ENCODE measurements around the gene KDM2B.

The KDM2B gene

GRCh38 chr12:121577443-121578180, 3.2 kb downstream of the KDM2B start:
- Histone ChIP-seq H2AK5ac (ENCODE audit: low read depth, low read length) (peak overlapping the region; percentile 99), H2BK15ac (ENCODE audit: low read length) (peak overlapping the region; percentile 82), H3K4me1 (ENCODE audit: control insufficient read depth in 2 of 2, insufficient read depth in 1 of 2, low read depth in 1 of 2, low read length in 2 of 2) (peaks cover 22 to 30% of the 10 kb centered on the region in 2 donors), H3K18ac (ENCODE audit: low read length) (peak overlapping the region; percentile 92), H3K9ac (ENCODE audit: low read depth, low read length, poor library complexity) (peak overlapping the region; percentile 95), H3K79me1 (ENCODE audit: low read depth, low read length) (peaks cover 6% of the 10 kb centered on the region), H2AFZ (ENCODE audit: low read length) (peak overlapping the region; percentile 50), H4K8ac (ENCODE audit: low read depth, low read length) (peak overlapping the region; percentile 19), H2BK12ac (ENCODE audit: low read length) (no peak overlapping the region), H3K4me2 (ENCODE audit: insufficient read depth, low read length, poor library complexity, severe bottlenecking) (peak overlapping the region; percentile 88), H2BK120ac (ENCODE audit: low read depth, low read length) (peak overlapping the region; percentile 3), H3K9me3 (replicated peaks in 1 of 2; ENCODE audit: control insufficient read depth in 2 of 2, insufficient read depth in 1 of 2, low read depth in 1 of 2, low read length in 2 of 2) (no peaks in the 10 kb centered on the region), H3K23ac (ENCODE audit: low read depth, low read length, poor library complexity) (peak overlapping the region; percentile 85), H3K4ac (ENCODE audit: low read length) (no peak overlapping the region), H3K27me3 (ENCODE audit: control insufficient read depth in 3 of 3, insufficient read depth in 3 of 3, low read depth in 1 of 3, low read length in 3 of 3) (no peaks in the 10 kb centered on the region), H3K4me3 (ENCODE audit: low read length in 2 of 2) (peak overlapping the region; percentile 71 to 88), H3K14ac (ENCODE audit: low read length) (no peak overlapping the region), H2BK5ac (ENCODE audit: low read length) (peak overlapping the region; percentile 89), H3K36me3 (replicated peaks in 1 of 2; ENCODE audit: control insufficient read depth in 2 of 2, insufficient read depth in 2 of 2, low read length in 2 of 2) (peaks cover 15 to 29% of the 10 kb centered on the region in 2 donors), H3K27ac (replicated peaks; ENCODE audit: low read length) (peak overlapping the region; percentile 99), H4K91ac (ENCODE audit: low read depth, low read length, poor library complexity) (peak overlapping the region; percentile 90)
- peak; percentile 47 for DNase-seq (ENCODE audit: low spot score)
- WGBS, 2 donors (ENCODE audit: extremely low coverage in 2 of 2, insufficient read length in 2 of 2, insufficient replicate concordance in 1 of 2) = no CpG with 5 or more reads among the region's 10 CpGs

- H4K8ac ChIP-seq (ENCODE audit: low read depth, low read length) = no peak overlapping the region
- H2BK15ac ChIP-seq (ENCODE audit: low read length) = no peak overlapping the region
- H3K79me1 ChIP-seq (ENCODE audit: low read depth, low read length) = peaks cover 6% of the 10 kb centered on the region
- peak overlapping the region; percentile 89 for H2BK5ac ChIP-seq (ENCODE audit: low read length)
- H2AK5ac ChIP-seq (ENCODE audit: low read depth, low read length) = no peak overlapping the region
- no peak overlapping the region for H3K4ac ChIP-seq (ENCODE audit: low read length)
- peak overlapping the region in 1 of 2 donors; percentile 71 for H3K4me3 ChIP-seq (ENCODE audit: low read length in 2 of 2)
- no peak overlapping the region for H3K23ac ChIP-seq (ENCODE audit: low read depth, low read length, poor library complexity)
- peak; percentile 87 for DNase-seq (ENCODE audit: low spot score)
- H2BK12ac ChIP-seq (ENCODE audit: low read length) = no peak overlapping the region
- no peak overlapping the region for H3K9ac ChIP-seq (ENCODE audit: low read depth, low read length, poor library complexity)
- no peaks in the 10 kb centered on the region for H3K27me3 ChIP-seq (ENCODE audit: control insufficient read depth in 3 of 3, insufficient read depth in 3 of 3, low read depth in 1 of 3, low read length in 3 of 3)
- no peak overlapping the region for H3K14ac ChIP-seq (ENCODE audit: low read length)
- no CpG with 5 or more reads among the region's 4 CpGs for WGBS, 2 donors (ENCODE audit: extremely low coverage in 2 of 2, insufficient read length in 2 of 2, insufficient replicate concordance in 1 of 2)
- no peak overlapping the region for H3K18ac ChIP-seq (ENCODE audit: low read length)
- H3K4me2 ChIP-seq (ENCODE audit: insufficient read depth, low read length, poor library complexity, severe bottlenecking) = peak overlapping the region; percentile 88
- H3K36me3 ChIP-seq (replicated peaks in 1 of 2; ENCODE audit: control insufficient read depth in 2 of 2, insufficient read depth in 2 of 2, low read length in 2 of 2) = peaks cover 18 to 36% of the 10 kb centered on the region in 2 donors
- no peak overlapping the region for H2BK120ac ChIP-seq (ENCODE audit: low read depth, low read length)
- peak overlapping the region; percentile 15 for H2AFZ ChIP-seq (ENCODE audit: low read length)
- H3K27ac ChIP-seq (replicated peaks; ENCODE audit: low read length) = peak overlapping the region; percentile 99
- no peak overlapping the region for H4K91ac ChIP-seq (ENCODE audit: low read depth, low read length, poor library complexity)
- H3K4me1 ChIP-seq (ENCODE audit: control insufficient read depth in 2 of 2, insufficient read depth in 1 of 2, low read depth in 1 of 2, low read length in 2 of 2) = peaks cover 22 to 28% of the 10 kb centered on the region in 2 donors
- no peaks in the 10 kb centered on the region for H3K9me3 ChIP-seq (replicated peaks in 1 of 2; ENCODE audit: control insufficient read depth in 2 of 2, insufficient read depth in 1 of 2, low read depth in 1 of 2, low read length in 2 of 2)
Observed at GRCh38 chr12:121576851-121577391, 3.9 kb downstream of the KDM2B start.

- Histone ChIP-seq H3K4ac (ENCODE audit: low read length) (no peak overlapping the region), H3K14ac (ENCODE audit: low read length) (no peak overlapping the region), H2BK15ac (ENCODE audit: low read length) (no peak overlapping the region), H3K9ac (ENCODE audit: low read depth, low read length, poor library complexity) (no peak overlapping the region), H3K23ac (ENCODE audit: low read depth, low read length, poor library complexity) (no peak overlapping the region), H3K79me1 (ENCODE audit: low read depth, low read length) (peaks cover 7% of the 10 kb centered on the region), H3K4me3 (ENCODE audit: low read length in 2 of 2) (peak overlapping the region; percentile 48 to 71), H3K9me3 (replicated peaks in 1 of 2; ENCODE audit: control insufficient read depth in 2 of 2, insufficient read depth in 1 of 2, low read depth in 1 of 2, low read length in 2 of 2) (peaks cover 0 to under 1% of the 10 kb centered on the region in 2 donors), H3K27me3 (ENCODE audit: control insufficient read depth in 3 of 3, insufficient read depth in 3 of 3, low read depth in 1 of 3, low read length in 3 of 3) (no peaks in the 10 kb centered on the region), H2BK5ac (ENCODE audit: low read length) (no peak overlapping the region), H2BK12ac (ENCODE audit: low read length) (no peak overlapping the region), H2AFZ (ENCODE audit: low read length) (no peak overlapping the region), H3K18ac (ENCODE audit: low read length) (peak overlapping the region; percentile 77), H3K4me1 (ENCODE audit: control insufficient read depth in 2 of 2, insufficient read depth in 1 of 2, low read depth in 1 of 2, low read length in 2 of 2) (peaks cover 22 to 28% of the 10 kb centered on the region in 2 donors), H2BK120ac (ENCODE audit: low read depth, low read length) (no peak overlapping the region), H2AK5ac (ENCODE audit: low read depth, low read length) (no peak overlapping the region), H3K4me2 (ENCODE audit: insufficient read depth, low read length, poor library complexity, severe bottlenecking) (peak overlapping the region; percentile 52), H3K27ac (replicated peaks; ENCODE audit: low read length) (peak overlapping the region; percentile 99), H3K36me3 (replicated peaks in 1 of 2; ENCODE audit: control insufficient read depth in 2 of 2, insufficient read depth in 2 of 2, low read length in 2 of 2) (peaks cover 19 to 44% of the 10 kb centered on the region in 2 donors), H4K91ac (ENCODE audit: low read depth, low read length, poor library complexity) (no peak overlapping the region), H4K8ac (ENCODE audit: low read depth, low read length) (no peak overlapping the region)
- no CpG with 5 or more reads among the region's 13 CpGs for WGBS, 2 donors (ENCODE audit: extremely low coverage in 2 of 2, insufficient read length in 2 of 2, insufficient replicate concordance in 1 of 2)
- DNase-seq (ENCODE audit: low spot score) = peak; percentile 29
Observed at GRCh38 chr12:121575952-121576625, 4.7 kb downstream of the KDM2B start.

GRCh38 chr12:121575051-121575450, 5.8 kb downstream of the KDM2B start:
- peaks cover 0 to 3% of the 10 kb centered on the region in 2 donors for H3K9me3 ChIP-seq (replicated peaks in 1 of 2; ENCODE audit: control insufficient read depth in 2 of 2, insufficient read depth in 1 of 2, low read depth in 1 of 2, low read length in 2 of 2)
- no peaks in the 10 kb centered on the region for H3K27me3 ChIP-seq (ENCODE audit: control insufficient read depth in 3 of 3, insufficient read depth in 3 of 3, low read depth in 1 of 3, low read length in 3 of 3)
- H2AFZ ChIP-seq (ENCODE audit: low read length) = no peak overlapping the region
- DNase-seq (ENCODE audit: low spot score) = no peak
- no peak overlapping the region for H2AK5ac ChIP-seq (ENCODE audit: low read depth, low read length)
- no peak overlapping the region for H3K4me3 ChIP-seq (ENCODE audit: low read length in 2 of 2)
- no peak overlapping the region for H2BK12ac ChIP-seq (ENCODE audit: low read length)
- H3K36me3 ChIP-seq (replicated peaks in 1 of 2; ENCODE audit: control insufficient read depth in 2 of 2, insufficient read depth in 2 of 2, low read length in 2 of 2) = peaks cover 26 to 55% of the 10 kb centered on the region in 2 donors
- H4K91ac ChIP-seq (ENCODE audit: low read depth, low read length, poor library complexity) = no peak overlapping the region
- H3K4ac ChIP-seq (ENCODE audit: low read length) = no peak overlapping the region
- peaks cover 7% of the 10 kb centered on the region for H3K79me1 ChIP-seq (ENCODE audit: low read depth, low read length)
- H3K4me1 ChIP-seq (ENCODE audit: control insufficient read depth in 2 of 2, insufficient read depth in 1 of 2, low read depth in 1 of 2, low read length in 2 of 2) = peaks cover 22 to 28% of the 10 kb centered on the region in 2 donors
- no peak overlapping the region for H3K14ac ChIP-seq (ENCODE audit: low read length)
- no peak overlapping the region for H2BK120ac ChIP-seq (ENCODE audit: low read depth, low read length)
- peak overlapping the region; percentile 99 for H3K27ac ChIP-seq (replicated peaks; ENCODE audit: low read length)
- peak overlapping the region; percentile 71 for H3K18ac ChIP-seq (ENCODE audit: low read length)
- H2BK5ac ChIP-seq (ENCODE audit: low read length) = no peak overlapping the region
- peak overlapping the region; percentile 25 for H3K9ac ChIP-seq (ENCODE audit: low read depth, low read length, poor library complexity)
- H4K8ac ChIP-seq (ENCODE audit: low read depth, low read length) = no peak overlapping the region
- H2BK15ac ChIP-seq (ENCODE audit: low read length) = no peak overlapping the region
- WGBS, 2 donors (ENCODE audit: extremely low coverage in 2 of 2, insufficient read length in 2 of 2, insufficient replicate concordance in 1 of 2) = no CpG with 5 or more reads among the region's 1 CpG
- no peak overlapping the region for H3K4me2 ChIP-seq (ENCODE audit: insufficient read depth, low read length, poor library complexity, severe bottlenecking)
- H3K23ac ChIP-seq (ENCODE audit: low read depth, low read length, poor library complexity) = no peak overlapping the region

All from neuronal stem cell (in vitro differentiated cells).